Measurements from ENCODE around the gene GAPDHS. TPM values are rescaled to one million over a fixed set of nuclear protein-coding genes. Genes with fewer than 3 reads are reported as not detected.

GAPDHS gene
- total and polyA plus RNA-seq, 12 donors = not detected

- DNase-seq = peak in 1 of 7 donors; percentile 8
- Histone ChIP-seq H3K9me3 (replicated peaks in 1 of 3) (no peaks in the 10 kb centered on the region), H3K27me3 (no peaks in the 10 kb centered on the region), H3K27ac (peak overlapping the region in 2 of 5 donors; percentile 26 to 34), H3K4me1 (replicated peaks in 1 of 2) (peaks cover 13 to 19% of the 10 kb centered on the region in 2 donors), H3K36me3 (replicated peaks in 1 of 2) (no peaks in the 10 kb centered on the region), H3K4me3 (no peak overlapping the region)
- TF ChIP-seq CTCF (IDR thresholded peaks at IDR 0.05) = no peak
- no peak for TF ChIP-seq POLR2A (IDR thresholded peaks at IDR 0.05)
- 86 to 90% (median 90%) methylated on average over 9 of the region's 9 CpGs for WGBS, 4 donors
- intact Hi-C loops (cut with DNase I) = no loop called here
These were observed 22.9 kb downstream of the GAPDHS start for GRCh38 chr19:35556025-35556590.

- DNase-seq = peak in 1 of 7 donors; percentile 16
- 59 to 80% (median 73%) methylated on average over 10 to 16 of the region's 16 CpGs for WGBS, 4 donors
- peak overlapping the region in 2 of 5 donors; percentile 26 to 37 for H3K27ac ChIP-seq
- no peaks in the 10 kb centered on the region for H3K9me3 ChIP-seq (replicated peaks in 1 of 3)
- TF ChIP-seq POLR2A (IDR thresholded peaks at IDR 0.05) (no peak), CTCF (IDR thresholded peaks at IDR 0.05) (no peak)
- no peaks in the 10 kb centered on the region for H3K36me3 ChIP-seq (replicated peaks in 1 of 2)
- no peaks in the 10 kb centered on the region for H3K27me3 ChIP-seq
- intact Hi-C loops (cut with DNase I) = no loop called here
- H3K4me1 ChIP-seq (replicated peaks in 1 of 2) = peaks cover 13 to 19% of the 10 kb centered on the region in 2 donors
- peak overlapping the region in 1 of 4 donors; percentile 55 for H3K4me3 ChIP-seq
These were observed 23.7 kb downstream of the GAPDHS start for GRCh38 chr19:35556846-35557538.

GRCh38 chr19:35557539-35558399, 24.5 kb downstream of the GAPDHS start:
- 4 to 7% (median 4%) methylated on average over 32 to 60 of the region's 60 CpGs for WGBS, 4 donors
- intact Hi-C loops (cut with DNase I) = no loop called here
- peak; percentile 84 to 98 (median 94) for DNase-seq

More at GRCh38 chr19:35557539-35558399, 24.5 kb downstream of the GAPDHS start:
- H3K27ac ChIP-seq = peak overlapping the region in 1 of 5 donors; percentile 37
- no peak for TF ChIP-seq CTCF (IDR thresholded peaks at IDR 0.05)
- no peak for TF ChIP-seq POLR2A (IDR thresholded peaks at IDR 0.05)
- peak overlapping the region in 2 of 4 donors; percentile 35 to 55 for H3K4me3 ChIP-seq
- H3K9me3 ChIP-seq (replicated peaks in 1 of 3) = no peaks in the 10 kb centered on the region
- H3K36me3 ChIP-seq (replicated peaks in 1 of 2) = no peaks in the 10 kb centered on the region
- peaks cover 13 to 19% of the 10 kb centered on the region in 2 donors for H3K4me1 ChIP-seq (replicated peaks in 1 of 2)
- no peaks in the 10 kb centered on the region for H3K27me3 ChIP-seq
